Measurements from ENCODE around the gene RAB27A.
A peak's percentile ranks its signal among the peaks of the same experiment; 100 is the strongest.
"Not testable (repeated sequence)": the region's sequence is repeated elsewhere in the genome, so short reads cannot be mapped to it uniquely, and the experiment has no call there.

Gene RAB27A

DNA sequence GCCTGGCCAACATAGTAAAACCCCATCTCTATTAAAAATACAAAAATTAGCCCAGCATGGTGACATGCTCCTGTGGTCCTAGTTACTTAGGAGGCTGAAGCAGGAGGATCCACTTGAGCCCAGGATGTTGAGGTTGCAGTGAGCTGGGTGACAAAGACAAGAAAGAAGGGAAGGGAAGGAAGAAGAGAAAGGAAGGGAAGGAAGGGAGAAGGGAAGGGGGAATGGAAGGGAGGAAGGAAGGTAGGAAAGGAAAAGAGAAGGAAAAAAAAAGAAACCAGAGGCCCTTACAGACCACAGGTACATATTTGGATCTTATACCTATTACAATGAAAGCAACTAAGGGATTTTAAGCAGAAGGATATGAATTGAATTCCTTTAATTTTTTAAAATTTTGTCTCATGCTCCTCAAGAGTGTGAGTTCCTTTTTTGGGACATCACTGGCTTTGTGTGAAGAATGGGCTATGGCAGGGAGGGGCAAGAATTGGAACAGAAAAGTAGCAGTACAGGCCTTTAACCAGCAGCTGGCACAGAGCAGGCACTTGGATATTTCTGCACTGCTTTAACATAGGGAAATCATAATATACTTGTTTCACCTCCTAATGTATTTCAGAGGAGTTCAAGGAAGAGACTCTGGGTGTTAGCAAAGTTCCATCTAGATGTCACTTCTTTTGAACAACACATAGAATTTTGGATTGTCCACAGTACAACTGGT lies 7.9 kb downstream of the RAB27A start:
- no peak for DNase-seq (ENCODE audit: low read depth)

DNA sequence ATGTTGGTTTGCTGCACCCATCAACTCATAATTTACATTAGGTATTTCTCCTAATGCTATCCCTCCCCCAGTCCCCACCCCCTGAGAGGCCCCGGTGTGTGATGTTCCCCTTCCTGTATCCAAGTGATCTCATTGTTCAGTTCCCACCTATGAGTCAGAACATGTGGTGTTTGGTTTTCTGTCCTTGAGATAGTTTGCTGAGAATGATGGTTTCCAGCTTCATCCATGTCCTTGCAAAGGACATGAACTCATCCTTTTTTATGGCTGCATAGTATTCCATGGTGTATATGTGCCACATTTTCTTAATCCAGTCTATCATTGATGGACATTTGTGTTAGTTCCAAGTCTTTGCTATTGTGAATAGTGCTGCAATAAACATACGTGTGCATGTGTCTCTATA lies 9.0 kb downstream of the RAB27A start:
- DNase-seq (ENCODE audit: low read depth) = not testable (repeated sequence)

DNA sequence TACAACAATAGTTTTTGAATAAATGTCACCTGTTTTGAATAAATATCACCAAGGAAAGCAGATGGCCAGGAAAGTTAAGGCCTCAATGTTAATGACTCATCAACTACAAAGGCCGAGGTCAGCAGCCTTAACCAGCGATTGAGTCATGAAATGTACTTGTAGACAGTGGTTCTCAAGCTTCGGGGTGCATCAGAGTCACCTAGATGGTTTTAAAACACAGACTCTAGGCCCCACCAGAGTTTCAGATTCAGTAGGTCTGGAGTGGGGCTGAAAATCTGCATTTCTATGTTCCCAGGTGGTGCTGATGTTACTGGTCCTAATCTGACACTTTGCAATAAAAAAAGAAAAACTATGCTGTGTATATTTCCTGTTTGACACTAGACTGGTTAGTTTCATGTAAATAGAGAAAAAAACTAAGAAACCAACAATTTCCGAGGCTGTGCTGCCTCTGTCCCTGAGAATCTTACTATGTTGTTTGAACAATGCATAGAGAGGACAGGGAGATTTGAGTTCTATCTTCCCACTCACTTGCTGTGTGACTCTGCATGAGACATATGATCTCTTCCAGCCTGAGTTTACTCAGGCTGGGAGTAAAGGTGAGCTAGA lies 9.8 kb downstream of the RAB27A start:
- DNase-seq (ENCODE audit: low read depth) = peak; percentile 30

DNA sequence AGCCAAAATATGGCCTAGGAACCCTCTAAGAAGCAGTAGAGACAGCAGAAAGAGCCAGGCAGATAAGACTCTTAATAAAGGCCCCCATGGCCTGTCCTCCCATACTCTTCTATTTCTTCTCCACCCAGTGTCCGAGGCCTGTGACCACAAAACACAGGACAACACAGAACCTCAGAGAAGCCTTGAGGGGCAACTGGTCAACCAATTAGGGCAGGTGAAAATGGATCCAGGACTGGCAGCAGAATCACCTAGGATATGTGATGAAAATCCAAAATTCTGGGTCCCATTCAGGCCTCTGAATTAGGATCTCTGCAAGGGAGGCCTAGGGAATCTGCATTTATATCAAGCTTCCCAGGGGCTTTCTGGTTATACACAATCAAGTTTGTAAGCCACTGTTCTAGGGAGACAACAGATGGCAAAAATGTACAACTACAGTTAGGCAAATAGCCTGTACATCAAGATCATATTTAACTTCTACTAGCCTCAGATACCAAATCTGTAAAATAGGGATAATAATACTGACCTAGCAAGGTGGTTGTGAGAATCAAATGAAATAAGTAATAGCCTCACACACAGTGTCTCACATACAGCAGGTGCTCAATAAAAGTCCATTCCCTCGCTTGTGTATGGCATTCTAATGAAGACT lies 10.4 kb downstream of the RAB27A start:
- DNase-seq (ENCODE audit: low read depth) = no peak

DNA sequence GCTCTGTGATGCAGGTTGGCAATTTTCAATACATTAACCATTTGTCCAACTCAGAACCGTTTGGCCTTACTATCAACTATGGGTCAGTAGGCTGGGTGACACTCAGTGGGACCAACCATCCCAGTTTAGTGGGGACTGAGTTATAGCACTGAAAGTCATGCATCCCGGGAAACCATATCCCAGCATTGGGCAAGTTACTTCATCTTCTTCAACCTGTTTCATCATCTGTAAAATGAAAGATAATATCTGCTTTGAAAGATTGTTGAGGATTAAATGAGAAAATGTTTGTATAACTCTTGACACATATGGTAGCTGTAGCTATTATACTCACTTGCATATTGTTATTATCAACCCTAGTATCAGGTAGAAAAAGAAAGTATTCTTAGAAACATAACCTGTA lies 11.9 kb downstream of the RAB27A start:
- no peak for DNase-seq (ENCODE audit: low read depth)

DNA sequence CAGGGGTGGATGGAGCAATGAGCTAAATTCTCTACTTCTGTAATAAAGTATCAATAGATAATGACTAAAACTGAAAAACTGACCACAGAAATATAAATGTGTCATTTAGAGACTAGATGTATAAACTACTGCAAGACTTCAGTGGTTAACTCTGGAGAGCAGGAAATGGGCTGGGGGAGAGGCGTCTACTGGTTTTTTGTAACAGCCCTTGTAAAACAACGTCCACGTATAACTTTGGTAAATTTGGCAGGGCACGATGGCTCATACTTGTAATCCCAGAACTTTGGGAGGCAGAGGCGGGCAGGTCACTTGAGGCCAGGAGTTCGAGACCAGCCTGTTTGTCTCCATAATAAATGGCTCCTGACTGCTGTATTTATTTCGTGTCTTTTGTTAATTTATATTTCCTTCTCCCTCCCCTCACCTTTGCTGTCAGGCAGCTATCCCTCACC lies 12.5 kb downstream of the RAB27A start:
- no peak for DNase-seq (ENCODE audit: low read depth)

DNA sequence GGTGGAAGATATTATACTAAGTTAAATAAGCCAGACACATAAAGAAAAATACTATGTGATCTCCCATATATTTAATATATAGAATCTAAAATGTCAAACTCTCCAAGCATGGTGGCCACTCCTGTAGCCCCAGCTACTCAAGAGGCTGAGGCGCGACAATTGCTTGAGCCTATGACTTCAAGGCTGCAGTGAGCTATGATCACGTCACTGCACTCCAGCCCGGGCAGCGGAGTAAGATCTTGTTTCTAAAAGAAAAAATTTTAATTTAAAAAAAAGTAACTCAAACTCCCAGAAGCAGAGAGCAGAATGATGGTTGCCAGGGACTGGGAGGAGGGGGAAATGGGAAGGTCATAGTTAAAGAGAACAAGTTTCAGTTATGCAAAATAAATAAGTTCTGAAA lies 13.3 kb downstream of the RAB27A start:
- DNase-seq (ENCODE audit: low read depth) = no peak

DNA sequence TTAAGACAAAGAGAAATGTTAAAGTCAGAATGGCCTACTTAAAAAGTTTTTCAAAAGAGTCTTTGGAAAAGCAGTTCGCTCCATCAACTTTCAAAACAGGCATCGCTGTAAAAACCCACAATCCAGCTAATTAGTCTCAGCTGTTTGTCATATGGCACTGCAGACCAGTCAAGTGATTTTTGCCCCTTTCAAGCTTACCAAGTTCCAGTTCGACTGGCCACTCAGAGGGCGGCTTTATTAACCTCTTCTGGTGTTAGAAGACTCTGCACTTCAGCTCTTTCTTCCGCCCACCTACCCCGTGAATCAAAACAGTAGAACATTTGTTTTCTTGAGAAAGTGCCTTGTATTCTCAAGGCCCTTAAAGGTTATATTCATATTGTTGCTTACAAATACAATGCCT lies 19.3 kb downstream of the RAB27A start:
- no peak for DNase-seq (ENCODE audit: low read depth)

DNA sequence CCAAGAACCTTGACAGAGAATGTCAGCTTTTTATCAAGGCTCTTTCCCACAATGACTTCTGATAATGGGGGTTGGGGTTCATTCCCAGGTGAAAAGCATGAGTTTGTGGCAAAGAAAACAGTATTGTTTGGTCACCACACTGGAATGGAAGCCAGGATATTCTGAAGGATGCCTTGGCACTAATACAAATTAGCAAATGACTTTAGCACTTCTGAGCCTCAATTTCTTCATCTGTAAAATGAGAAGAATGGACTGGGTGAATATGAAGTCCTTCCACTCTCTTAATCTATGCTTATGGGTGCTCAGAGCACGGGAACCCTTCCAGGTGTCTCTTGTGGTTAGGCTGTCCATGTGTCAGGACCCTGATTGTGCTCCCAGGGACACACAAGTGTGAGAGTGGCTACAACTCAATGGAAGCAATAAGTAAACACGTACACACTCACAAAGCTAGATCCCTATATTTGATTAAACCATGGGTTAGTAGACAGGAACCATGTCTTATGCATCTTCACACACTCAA lies 21.4 kb downstream of the RAB27A start:
- no peak for DNase-seq (ENCODE audit: low read depth)

DNA sequence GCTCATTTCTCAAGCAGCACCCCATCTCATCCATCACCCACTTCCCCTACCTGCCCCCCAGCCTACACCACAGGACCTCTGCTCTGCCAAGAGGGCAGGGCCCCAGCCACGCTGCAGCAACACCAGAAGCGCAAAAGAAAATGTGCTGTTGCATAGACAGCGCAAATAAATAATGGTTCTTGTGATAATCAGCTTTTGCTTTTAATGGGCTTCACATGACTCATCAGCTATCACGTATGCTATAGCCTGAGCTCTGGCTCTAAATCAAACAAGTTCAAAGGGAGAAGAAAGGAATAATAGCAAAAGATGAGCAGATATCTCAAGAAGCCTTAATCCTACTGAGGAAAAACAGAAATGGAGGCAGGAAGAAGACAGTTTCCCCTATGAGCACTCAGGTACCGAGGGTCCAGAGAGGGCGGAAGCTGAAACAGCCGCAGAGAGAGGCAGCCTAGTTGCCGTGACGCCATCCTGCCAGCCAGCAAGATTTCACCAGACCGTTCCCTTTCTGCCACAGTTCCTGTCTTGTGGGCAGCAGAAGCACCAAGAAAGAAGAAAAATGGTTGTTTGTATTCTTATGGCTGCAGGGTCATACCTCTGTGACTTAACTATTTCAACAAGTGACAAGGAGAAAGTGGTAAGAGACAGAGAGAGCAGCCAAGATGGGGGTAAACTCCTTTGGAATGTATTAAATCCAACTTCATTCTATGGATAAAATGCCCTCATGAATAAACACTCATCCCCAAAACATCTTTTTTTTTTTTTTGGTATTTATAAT lies 22.0 kb downstream of the RAB27A start:
- no peak for DNase-seq (ENCODE audit: low read depth)

DNA sequence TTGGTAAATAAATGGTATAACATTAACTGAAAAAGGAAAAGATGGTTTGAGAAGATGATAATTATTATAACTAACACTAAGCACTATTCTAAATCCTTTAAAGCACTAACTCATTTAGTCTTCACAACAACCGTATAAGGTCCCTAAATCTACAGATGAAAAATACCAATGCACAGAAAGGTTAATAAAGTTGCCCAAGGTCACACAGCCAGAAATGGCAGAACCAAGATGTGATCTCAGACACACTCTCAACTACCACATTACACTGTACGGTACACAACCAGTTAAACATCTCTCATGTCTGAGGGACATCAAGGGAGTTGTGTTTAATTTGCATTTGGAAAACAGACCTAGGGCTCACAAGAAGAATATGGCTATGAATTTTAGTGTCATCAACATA lies 23.1 kb downstream of the RAB27A start:
- no peak for DNase-seq (ENCODE audit: low read depth)

DNA sequence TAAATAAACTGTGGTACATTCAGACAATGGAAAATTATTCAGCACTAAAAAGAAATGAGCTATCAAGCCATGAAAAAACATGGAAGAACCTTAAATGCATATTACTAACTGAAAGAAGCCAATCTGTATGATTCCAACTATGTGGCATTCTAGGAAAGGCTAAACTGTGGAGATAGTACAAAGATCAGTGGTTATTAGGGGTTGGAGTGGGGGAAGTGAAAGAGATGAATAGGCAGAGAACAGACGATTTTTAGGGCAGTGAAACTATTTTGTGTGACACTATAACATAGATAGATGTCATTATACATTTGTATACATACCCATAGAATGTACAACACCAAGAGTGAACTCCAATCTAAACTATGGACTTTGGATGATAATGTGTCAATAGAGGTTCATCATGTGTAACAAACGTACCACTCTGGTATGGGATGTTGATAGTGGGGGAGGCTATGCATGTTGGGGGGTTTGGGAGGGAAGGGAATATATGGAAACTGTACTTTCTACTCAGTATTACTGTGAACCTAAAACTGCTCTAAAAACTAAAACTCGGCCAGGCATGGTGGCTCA lies 29.0 kb downstream of the RAB27A start:
- DNase-seq (ENCODE audit: low read depth) = no peak

DNA sequence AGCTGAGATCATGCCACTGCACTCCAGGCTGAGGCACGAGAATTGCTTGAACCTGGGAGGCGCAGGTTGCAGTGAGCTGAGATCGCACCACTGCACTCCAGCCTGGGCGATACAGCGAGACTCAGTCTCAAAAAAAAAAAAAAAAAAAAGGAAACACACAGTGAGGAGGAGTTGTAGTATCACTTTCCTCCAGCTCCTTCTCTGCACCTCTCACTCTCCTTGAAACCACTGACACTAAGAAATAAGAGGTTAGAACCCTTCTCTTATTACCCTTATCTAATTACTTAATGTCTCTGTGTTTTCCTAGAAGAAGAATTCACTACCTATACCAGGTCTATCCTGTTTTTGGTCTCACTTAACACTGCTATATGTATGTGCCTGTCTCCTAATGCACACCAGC lies 31.7 kb downstream of the RAB27A start:
- DNase-seq (ENCODE audit: low read depth) = no peak

DNA sequence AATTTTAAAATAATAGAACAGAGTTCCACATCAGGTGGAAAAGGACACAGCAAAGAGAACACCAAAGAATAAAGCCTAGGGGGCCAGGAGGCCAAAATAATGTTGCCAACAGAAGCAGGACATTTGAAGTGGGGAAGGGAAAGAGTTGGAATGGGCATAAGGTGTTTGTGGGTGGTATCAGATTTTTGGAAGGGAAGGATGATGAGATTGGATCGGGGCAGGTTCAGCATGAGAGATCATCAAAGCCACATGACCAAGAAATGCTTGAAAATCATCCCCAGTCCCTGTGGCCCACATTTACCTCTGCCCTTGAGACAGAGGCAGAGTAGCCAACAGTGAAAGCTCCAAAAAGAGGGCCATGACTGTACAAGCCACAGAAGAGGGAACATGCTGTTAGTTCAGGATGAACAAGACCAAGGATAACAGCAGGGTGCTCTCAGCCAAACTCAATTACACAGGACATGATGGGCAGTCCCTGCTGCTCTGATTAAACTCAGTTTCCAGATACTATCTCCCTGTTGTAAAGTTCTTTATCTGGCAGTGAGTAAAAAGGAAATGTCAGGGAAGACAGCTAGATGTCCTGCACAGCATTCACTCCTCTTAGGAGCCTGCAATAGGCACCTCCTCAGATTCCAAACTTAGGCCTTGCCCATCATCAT lies 32.5 kb downstream of the RAB27A start:
- no peak for DNase-seq (ENCODE audit: low read depth)

DNA sequence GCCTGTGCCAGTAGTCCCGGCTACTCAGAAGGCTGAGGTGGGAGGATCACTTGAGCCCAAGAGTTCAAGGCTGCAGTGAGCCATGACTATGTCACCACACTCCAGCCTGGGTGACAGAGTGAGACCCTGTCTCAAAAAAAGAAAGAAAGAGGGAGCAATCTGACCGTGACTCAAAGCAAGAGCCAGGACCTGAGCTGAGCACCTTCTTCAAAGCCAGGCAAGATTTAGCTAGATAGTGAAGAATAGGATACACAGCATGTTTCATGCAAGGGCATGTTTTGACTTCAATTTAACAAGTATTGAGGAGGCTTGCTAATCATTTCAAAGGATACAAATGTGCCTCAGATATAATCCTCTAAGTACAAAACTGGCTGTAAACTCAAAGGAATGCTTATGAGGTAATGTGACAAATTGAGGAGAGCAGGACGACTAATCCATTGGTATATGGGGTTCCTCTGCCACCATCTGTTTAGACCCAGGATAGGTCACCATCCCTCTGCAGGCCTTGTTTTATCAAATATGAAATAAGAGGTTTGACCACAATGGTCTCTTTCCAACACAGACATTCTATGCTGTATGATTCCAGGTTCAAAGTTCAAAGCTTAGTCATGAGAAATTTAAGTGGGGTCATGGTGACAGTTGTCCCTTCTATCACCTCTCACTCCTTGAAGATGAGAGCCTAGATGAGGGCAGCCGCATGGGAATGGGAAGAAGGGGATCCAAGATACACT lies 33.2 kb downstream of the RAB27A start:
- no peak for DNase-seq (ENCODE audit: low read depth)

DNA sequence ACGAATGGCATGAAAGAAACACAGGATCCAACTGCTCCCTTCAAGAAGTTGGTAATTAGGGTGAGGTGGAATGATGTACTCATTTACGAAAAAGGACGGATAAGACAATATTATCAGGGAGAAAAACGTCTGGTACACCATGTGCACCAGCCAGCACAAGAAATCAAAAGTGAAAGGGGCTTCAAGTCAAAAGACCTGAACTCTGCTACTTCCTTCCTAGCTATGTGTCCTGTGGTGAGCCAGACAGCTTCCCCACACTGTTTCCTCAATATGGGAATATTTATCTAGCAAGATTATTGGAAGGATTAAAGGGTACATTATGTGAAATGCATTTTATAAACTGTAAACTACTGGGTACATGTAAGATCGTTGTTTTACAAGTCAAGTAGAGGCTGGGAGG lies 33.9 kb downstream of the RAB27A start:
- no peak for DNase-seq (ENCODE audit: low read depth)

DNA sequence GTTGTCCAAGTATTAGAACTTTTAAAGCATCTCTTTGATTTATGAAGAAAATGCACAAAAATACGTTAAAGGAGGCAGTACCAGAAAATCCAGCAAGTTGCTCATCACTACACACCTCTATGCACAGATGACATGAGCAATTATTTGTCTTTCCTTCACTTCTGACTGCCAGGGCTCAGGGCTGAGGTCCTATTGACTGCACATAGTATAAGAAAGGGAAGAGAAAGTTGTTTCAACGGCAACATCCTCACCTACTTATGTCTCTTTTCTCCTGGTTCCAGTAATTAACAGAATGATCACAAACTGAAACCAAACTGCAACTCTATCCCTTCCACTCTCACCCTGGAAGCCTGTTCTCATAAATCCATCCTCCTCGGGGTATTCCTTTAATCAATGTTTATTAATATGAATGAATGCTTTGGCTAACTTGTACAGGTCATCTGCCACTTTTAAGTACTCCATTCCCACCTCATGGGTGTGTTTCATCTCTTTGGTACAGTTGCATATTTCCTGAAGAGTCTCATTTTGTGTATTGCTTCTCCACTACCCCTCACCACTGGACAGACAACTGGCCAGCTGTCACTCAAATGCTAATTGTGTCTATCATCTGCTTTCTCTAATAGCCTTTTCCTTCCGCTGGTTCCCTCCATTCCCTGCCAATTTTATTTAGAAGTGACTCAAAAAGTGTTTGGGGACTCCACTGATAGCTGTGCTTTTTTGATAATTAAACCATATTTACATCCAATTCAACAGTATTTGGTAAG lies 34.5 kb downstream of the RAB27A start:
- no peak for DNase-seq (ENCODE audit: low read depth)

DNA sequence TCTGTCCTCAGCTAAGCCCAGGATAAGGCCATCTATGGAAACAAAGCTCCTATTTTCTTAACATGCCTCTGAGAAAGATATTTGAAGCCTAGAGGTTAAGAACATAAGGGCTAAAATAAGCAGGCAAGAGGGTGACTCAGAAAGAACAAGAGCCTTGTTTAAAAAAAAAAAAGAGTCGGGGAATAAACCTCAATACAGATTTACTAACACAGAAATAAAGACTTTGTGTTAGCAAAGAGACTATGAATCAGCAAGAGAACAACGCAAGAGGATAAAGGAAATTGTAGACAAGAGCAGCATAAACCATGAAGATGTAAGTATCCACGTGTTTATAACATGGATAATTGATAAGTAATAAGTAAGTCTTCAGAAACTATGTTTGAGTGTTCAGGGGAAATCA lies 36.0 kb downstream of the RAB27A start:
- no peak for DNase-seq (ENCODE audit: low read depth)

DNA sequence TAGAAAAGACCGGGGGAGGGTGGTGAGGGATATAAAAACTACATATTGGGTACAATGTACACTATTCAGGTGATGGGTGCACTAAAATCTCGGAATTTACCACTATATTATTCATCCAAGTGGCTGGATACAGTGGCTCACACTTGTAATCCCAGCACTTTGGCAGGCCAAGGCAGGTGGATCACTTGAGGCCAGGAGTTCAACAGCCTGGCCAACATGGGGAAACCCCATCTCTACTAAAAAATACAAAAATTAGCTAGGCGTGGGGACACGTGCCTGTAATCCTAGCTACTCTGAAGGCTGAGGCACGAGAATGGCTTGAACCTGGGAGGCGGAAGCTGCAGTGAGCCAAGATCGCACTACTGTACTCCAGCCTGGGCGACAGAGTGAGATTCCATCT lies 37.4 kb downstream of the RAB27A start:
- not testable (repeated sequence) for DNase-seq (ENCODE audit: low read depth)

DNA sequence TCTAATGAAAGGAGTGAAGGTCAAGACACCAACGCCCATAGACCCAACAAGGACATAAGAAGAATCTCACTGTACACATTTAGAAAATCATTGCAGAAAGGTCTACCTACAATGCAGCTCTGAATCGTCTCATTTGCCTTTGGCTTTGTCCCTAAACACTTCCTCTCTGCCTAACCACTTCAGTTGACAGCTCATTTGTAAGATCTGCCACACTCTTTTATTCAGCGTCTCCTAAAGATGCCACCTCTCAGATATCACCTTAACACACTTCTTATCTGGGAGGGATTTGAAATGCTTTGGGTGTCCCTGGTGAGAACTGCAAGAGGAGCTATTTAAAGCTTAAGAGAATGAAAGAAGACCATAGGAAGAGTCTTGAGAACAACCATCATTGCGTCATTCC lies 38.7 kb downstream of the RAB27A start:
- no peak for DNase-seq (ENCODE audit: low read depth)
